Erythroblast (primary cell): ENCODE measurements around the gene PURB.

Source experiments
- DNase-seq, 2 experiments: peaks; one replicate each; lab custom pipeline; 2025; lab: John Stamatoyannopoulos, UW
- GATA1 ChIP-seq: IDR thresholded peaks from 2 replicates; pipeline ENCODE4 v1.6.1; 2011; ENCODE audit warnings: low read depth, mild to moderate bottlenecking, control low read depth, low read length, moderate library complexity
- POLR2A ChIP-seq: IDR thresholded peaks from 2 replicates; pipeline ENCODE4 v1.6.1; 2011; ENCODE audit warnings: mild to moderate bottlenecking, low read length

Gene PURB

GRCh38 chr7:44906965-44907364, 21.6 kb upstream of the PURB start:
- no peak for TF ChIP-seq POLR2A
- TF ChIP-seq GATA1: no peak
- no peak for DNase-seq

GRCh38 chr7:44905002-44905635, 19.8 kb upstream of the PURB start:
- no peak for DNase-seq

GRCh38 chr7:44899443-44899842, 14.1 kb upstream of the PURB start:
- no peak for DNase-seq
- TF ChIP-seq POLR2A (no peak), GATA1 (no peak)

More at GRCh38 chr7:44905002-44905635, 19.8 kb upstream of the PURB start:
- TF ChIP-seq GATA1: no peak
- no peak for TF ChIP-seq POLR2A

- no peak for DNase-seq
- TF ChIP-seq POLR2A (no peak), GATA1 (no peak)
These were observed 12.7 kb upstream of the PURB start for GRCh38 chr7:44898039-44898438.

GRCh38 chr7:44897309-44897708, 12.0 kb upstream of the PURB start:
- DNase-seq: no peak
- TF ChIP-seq GATA1: no peak
- TF ChIP-seq POLR2A: no peak

GRCh38 chr7:44894888-44895580, 9.7 kb upstream of the PURB start:
- TF ChIP-seq GATA1 (no peak), POLR2A (no peak)
- no peak for DNase-seq

GRCh38 chr7:44893710-44894234, 8.4 kb upstream of the PURB start:
- DNase-seq: no peak
- no peak for TF ChIP-seq POLR2A

GRCh38 chr7:44891791-44892190, 6.5 kb upstream of the PURB start:
- DNase-seq: no peak
- TF ChIP-seq POLR2A: no peak
- no peak for TF ChIP-seq GATA1

GRCh38 chr7:44891372-44891771, 6.0 kb upstream of the PURB start:
- TF ChIP-seq GATA1 (no peak), POLR2A (no peak)
- no peak for DNase-seq

- no peak for TF ChIP-seq POLR2A
- DNase-seq: no peak
These were observed 3.9 kb upstream of the PURB start for GRCh38 chr7:44889086-44889781.

- TF ChIP-seq POLR2A (no peak), GATA1 (no peak)
- DNase-seq: no peak
These were observed 2.0 kb upstream of the PURB start for GRCh38 chr7:44887293-44887692.

GRCh38 chr7:44884621-44885393, 523 bp downstream of the PURB start:
- DNase-seq: peak; percentile 90 to 92
- TF ChIP-seq GATA1 (no peak), POLR2A (no peak)

- peak in 1 of 2 experiments; percentile 42 for DNase-seq
- no peak for TF ChIP-seq POLR2A
- no peak for TF ChIP-seq GATA1
These were observed 1.2 kb downstream of the PURB start for GRCh38 chr7:44883961-44884620.
